ENCODE data around the gene ARFGEF2.

Gene ARFGEF2

DNA sequence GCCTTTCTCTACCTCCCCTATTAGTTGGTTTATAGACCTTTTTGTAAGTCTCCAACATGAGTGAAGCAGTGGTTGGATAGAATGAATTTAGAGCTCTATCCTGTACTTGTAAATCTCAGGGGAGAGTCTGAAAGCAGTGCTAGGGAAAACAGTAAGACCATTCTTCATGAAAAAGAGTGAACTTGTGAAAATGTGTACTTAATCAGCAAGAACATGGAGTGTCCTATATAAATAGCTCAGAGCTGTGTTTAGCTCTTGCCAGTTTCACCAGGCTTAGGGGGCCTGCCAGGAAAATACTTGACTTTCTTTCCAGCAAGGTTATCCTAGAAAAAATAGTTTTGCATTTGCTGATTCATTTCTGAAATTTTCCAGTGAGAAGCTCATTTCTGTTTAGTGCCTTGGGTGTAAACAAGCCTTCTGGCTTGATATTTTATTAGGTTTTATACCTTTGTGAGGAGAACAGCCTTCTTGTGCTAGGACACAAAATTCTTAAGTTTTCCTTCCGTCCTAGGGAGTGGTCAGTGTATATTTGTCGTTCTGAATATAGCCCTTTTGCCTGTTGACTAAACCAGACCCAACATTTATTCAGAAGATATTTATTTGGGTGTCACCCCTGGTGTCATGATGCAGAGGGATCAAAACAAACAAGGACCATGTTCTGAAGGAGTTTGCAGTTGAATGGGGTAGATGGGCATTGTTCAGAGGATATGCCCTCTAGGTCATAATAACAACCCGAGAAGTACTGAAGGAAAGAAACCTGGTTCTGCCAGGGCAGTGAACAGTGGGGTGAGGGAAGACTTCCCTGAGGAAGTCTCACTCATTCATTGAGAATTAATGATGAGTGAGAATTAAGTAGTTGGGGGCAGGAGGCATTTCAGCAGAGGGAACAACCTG is 7.6 kb downstream of the ARFGEF2 start:
- Histone ChIP-seq H2BK12ac (ENCODE audit: low read length in 2 of 2) (peak overlapping the region in 1 of 2 experiments; percentile 39), H4K91ac (ENCODE audit: low read length) (no peak overlapping the region), H3K79me1 (replicated peaks; ENCODE audit: low read length, poor library complexity, severe bottlenecking) (peaks cover 15% of the 10 kb centered on the region), H4K8ac (ENCODE audit: low read length) (no peak overlapping the region), H3K23ac (ENCODE audit: low read length in 2 of 2) (peak overlapping the region in 1 of 2 experiments; percentile 75), H2BK120ac (ENCODE audit: low read depth, low read length) (no peak overlapping the region), H3K4ac (ENCODE audit: low read depth in 1 of 2, low read length in 2 of 2) (no peak overlapping the region), H3K4me2 (ENCODE audit: low read length, poor library complexity, severe bottlenecking) (no peak overlapping the region), H3K4me1 (ENCODE audit: control insufficient read depth, insufficient read depth, low read depth, low read length) (peaks cover 14% of the 10 kb centered on the region), H3K14ac (ENCODE audit: low read length in 2 of 2) (peak overlapping the region in 1 of 2 experiments; percentile 3), H3K27ac (ENCODE audit: low read length, poor library complexity, severe bottlenecking) (no peak overlapping the region), H3K36me3 (ENCODE audit: control insufficient read depth in 1 of 2, insufficient read depth in 2 of 2, low read depth in 1 of 2, low read length in 2 of 2) (no peaks in the 10 kb centered on the region), H2AK5ac (ENCODE audit: low read length, severe bottlenecking) (no peak overlapping the region), H3K18ac (ENCODE audit: low read depth in 1 of 2, low read length in 2 of 2) (peak overlapping the region in 1 of 2 experiments; percentile 11), H3K27me3 (ENCODE audit: control insufficient read depth in 1 of 2, insufficient read depth in 1 of 2, low read length in 2 of 2) (no peaks in the 10 kb centered on the region), H3K9ac (ENCODE audit: low read length) (peak overlapping the region; percentile 5), H2BK5ac (ENCODE audit: low read depth, low read length, poor library complexity, severe bottlenecking) (no peak overlapping the region), H2BK15ac (ENCODE audit: low read depth, poor library complexity, severe bottlenecking) (no peak overlapping the region), H3K9me3 (ENCODE audit: control insufficient read depth, low read length) (no peaks in the 10 kb centered on the region), H3K4me3 (ENCODE audit: insufficient read depth in 1 of 2, low read depth in 1 of 2, low read length in 2 of 2) (no peak overlapping the region), H2AFZ (ENCODE audit: low read depth, low read length) (no peak overlapping the region)
- DNase-seq: peak; percentile 73
- WGBS: 89% methylated on average over 1 of the region's 3 CpGs

DNA sequence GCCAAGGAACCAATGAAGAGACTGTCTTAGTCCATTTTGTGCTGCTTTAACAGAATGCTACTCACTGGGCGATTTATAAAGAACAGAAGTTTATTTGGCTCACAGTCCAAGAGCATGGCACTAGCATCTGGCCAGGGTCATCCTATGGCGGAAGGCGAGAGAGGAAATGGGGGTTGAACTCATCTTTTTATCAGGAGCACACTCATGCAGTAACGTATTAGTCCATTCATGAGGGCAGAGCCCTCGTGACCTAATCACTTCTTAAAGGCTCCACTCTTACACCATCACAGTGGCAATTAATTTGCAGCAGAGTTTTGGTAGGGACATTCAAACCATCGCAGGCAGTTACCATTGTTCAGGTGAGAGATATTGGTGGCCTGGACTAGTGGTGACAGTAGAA is 8.5 kb downstream of the ARFGEF2 start:
- Histone ChIP-seq H3K27me3 (ENCODE audit: control insufficient read depth in 1 of 2, insufficient read depth in 1 of 2, low read length in 2 of 2) (no peaks in the 10 kb centered on the region), H3K27ac (ENCODE audit: low read length, poor library complexity, severe bottlenecking) (no peak overlapping the region), H3K9me3 (ENCODE audit: control insufficient read depth, low read length) (no peaks in the 10 kb centered on the region), H2AK5ac (ENCODE audit: low read length, severe bottlenecking) (no peak overlapping the region), H3K36me3 (ENCODE audit: control insufficient read depth in 1 of 2, insufficient read depth in 2 of 2, low read depth in 1 of 2, low read length in 2 of 2) (no peaks in the 10 kb centered on the region), H3K14ac (ENCODE audit: low read length in 2 of 2) (no peak overlapping the region), H2AFZ (ENCODE audit: low read depth, low read length) (no peak overlapping the region), H2BK5ac (ENCODE audit: low read depth, low read length, poor library complexity, severe bottlenecking) (no peak overlapping the region), H3K4ac (ENCODE audit: low read depth in 1 of 2, low read length in 2 of 2) (no peak overlapping the region), H3K4me2 (ENCODE audit: low read length, poor library complexity, severe bottlenecking) (no peak overlapping the region), H2BK120ac (ENCODE audit: low read depth, low read length) (no peak overlapping the region), H2BK12ac (ENCODE audit: low read length in 2 of 2) (no peak overlapping the region), H4K8ac (ENCODE audit: low read length) (no peak overlapping the region), H3K9ac (ENCODE audit: low read length) (no peak overlapping the region), H3K23ac (ENCODE audit: low read length in 2 of 2) (no peak overlapping the region), H3K18ac (ENCODE audit: low read depth in 1 of 2, low read length in 2 of 2) (no peak overlapping the region), H2BK15ac (ENCODE audit: low read depth, poor library complexity, severe bottlenecking) (no peak overlapping the region), H3K4me3 (ENCODE audit: insufficient read depth in 1 of 2, low read depth in 1 of 2, low read length in 2 of 2) (no peak overlapping the region), H3K4me1 (ENCODE audit: control insufficient read depth, insufficient read depth, low read depth, low read length) (peaks cover 16% of the 10 kb centered on the region), H3K79me1 (replicated peaks; ENCODE audit: low read length, poor library complexity, severe bottlenecking) (peaks cover 15% of the 10 kb centered on the region), H4K91ac (ENCODE audit: low read length) (no peak overlapping the region)
- DNase-seq: no peak
- 73% methylated on average over 5 of the region's 6 CpGs for WGBS

DNA sequence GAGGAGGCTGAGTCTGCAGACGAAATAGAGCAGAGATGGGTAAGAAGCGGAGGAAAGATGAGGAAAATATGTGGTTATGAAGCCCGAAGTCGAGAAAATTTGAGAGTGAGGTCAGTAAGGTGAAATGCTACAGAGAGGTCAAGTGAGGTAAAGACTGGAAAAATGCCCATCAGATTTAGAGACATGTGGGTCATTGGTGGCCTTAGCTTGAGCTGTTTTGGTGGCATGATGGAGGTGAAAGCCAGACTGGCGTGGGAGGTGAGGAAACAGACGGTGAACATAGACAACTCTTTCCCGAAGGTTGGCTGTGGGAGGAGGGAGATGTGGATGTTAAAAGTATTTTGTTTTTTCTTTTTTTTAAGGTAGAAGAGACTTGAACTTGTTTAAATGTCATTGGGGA is 9.4 kb downstream of the ARFGEF2 start:
- DNase-seq: no peak
- no peak overlapping the region for H2BK120ac ChIP-seq (ENCODE audit: low read depth, low read length)
- no peak overlapping the region for H3K4me2 ChIP-seq (ENCODE audit: low read length, poor library complexity, severe bottlenecking)
- no peak overlapping the region for H2AFZ ChIP-seq (ENCODE audit: low read depth, low read length)
- no peaks in the 10 kb centered on the region for H3K9me3 ChIP-seq (ENCODE audit: control insufficient read depth, low read length)
- no peak overlapping the region for H3K18ac ChIP-seq (ENCODE audit: low read depth in 1 of 2, low read length in 2 of 2)
- no peak overlapping the region for H3K14ac ChIP-seq (ENCODE audit: low read length in 2 of 2)
- no peak overlapping the region for H4K91ac ChIP-seq (ENCODE audit: low read length)
- no peak overlapping the region for H3K9ac ChIP-seq (ENCODE audit: low read length)
- no peak overlapping the region for H3K4ac ChIP-seq (ENCODE audit: low read depth in 1 of 2, low read length in 2 of 2)
- H3K4me1 ChIP-seq (ENCODE audit: control insufficient read depth, insufficient read depth, low read depth, low read length): peaks cover 16% of the 10 kb centered on the region
- no peak overlapping the region for H3K4me3 ChIP-seq (ENCODE audit: insufficient read depth in 1 of 2, low read depth in 1 of 2, low read length in 2 of 2)
- H2BK15ac ChIP-seq (ENCODE audit: low read depth, poor library complexity, severe bottlenecking): no peak overlapping the region
- H2AK5ac ChIP-seq (ENCODE audit: low read length, severe bottlenecking): no peak overlapping the region
- no peaks in the 10 kb centered on the region for H3K36me3 ChIP-seq (ENCODE audit: control insufficient read depth in 1 of 2, insufficient read depth in 2 of 2, low read depth in 1 of 2, low read length in 2 of 2)
- H3K79me1 ChIP-seq (replicated peaks; ENCODE audit: low read length, poor library complexity, severe bottlenecking): peaks cover 15% of the 10 kb centered on the region
- H4K8ac ChIP-seq (ENCODE audit: low read length): no peak overlapping the region
- no peak overlapping the region for H2BK5ac ChIP-seq (ENCODE audit: low read depth, low read length, poor library complexity, severe bottlenecking)
- no peak overlapping the region for H3K27ac ChIP-seq (ENCODE audit: low read length, poor library complexity, severe bottlenecking)
- H3K27me3 ChIP-seq (ENCODE audit: control insufficient read depth in 1 of 2, insufficient read depth in 1 of 2, low read length in 2 of 2): no peaks in the 10 kb centered on the region
- no peak overlapping the region for H3K23ac ChIP-seq (ENCODE audit: low read length in 2 of 2)
- 96% methylated on average over 7 of the region's 7 CpGs for WGBS
- H2BK12ac ChIP-seq (ENCODE audit: low read length in 2 of 2): peak overlapping the region in 1 of 2 experiments; percentile 42

DNA sequence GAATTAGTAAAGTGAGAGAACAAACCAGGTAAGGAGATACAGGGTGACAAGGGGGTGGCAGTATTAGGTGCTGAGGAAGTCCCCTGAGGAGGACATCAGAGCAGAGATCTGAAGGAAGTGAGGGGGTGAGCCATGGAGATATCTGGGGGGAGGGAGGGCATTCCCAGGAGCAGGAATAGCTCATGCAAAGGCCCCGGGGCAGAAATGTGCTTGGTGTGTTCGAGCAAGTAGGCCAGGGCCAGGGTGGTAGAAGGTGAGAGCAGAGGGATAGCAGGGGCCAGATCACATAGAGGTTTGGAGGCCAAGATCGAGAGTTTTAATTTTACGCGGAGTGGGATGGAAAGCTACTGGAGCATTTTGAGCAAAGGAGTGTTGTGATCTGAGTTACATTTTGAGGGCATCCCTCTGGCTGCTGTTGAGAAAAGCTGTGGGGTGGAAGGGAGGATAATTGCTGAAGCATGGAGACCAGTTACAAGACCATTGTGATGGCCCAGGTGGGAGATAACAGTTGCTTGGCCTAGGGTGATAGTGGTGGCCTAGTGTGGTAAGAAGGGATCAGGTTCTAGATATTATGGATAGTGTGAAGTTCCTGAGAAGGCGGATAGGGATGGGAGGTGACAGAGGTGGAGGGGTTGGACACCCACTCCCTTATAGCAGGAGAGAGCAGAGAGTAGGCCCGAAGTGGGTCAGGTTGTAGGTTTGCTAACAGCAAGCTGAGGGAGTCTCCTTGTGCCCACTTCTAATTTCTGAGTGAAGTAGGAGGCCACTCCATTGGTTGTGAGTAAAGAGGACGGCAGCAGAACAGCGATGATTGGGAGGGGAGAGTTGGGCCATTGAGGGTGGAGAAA is 10.2 kb downstream of the ARFGEF2 start:
- no peak overlapping the region for H3K4me2 ChIP-seq (ENCODE audit: low read length, poor library complexity, severe bottlenecking)
- H3K79me1 ChIP-seq (replicated peaks; ENCODE audit: low read length, poor library complexity, severe bottlenecking): peaks cover 15% of the 10 kb centered on the region
- no peak overlapping the region for H3K9ac ChIP-seq (ENCODE audit: low read length)
- peaks cover 16% of the 10 kb centered on the region for H3K4me1 ChIP-seq (ENCODE audit: control insufficient read depth, insufficient read depth, low read depth, low read length)
- no peaks in the 10 kb centered on the region for H3K9me3 ChIP-seq (ENCODE audit: control insufficient read depth, low read length)
- no peak overlapping the region for H2BK12ac ChIP-seq (ENCODE audit: low read length in 2 of 2)
- peak overlapping the region in 1 of 2 experiments; percentile 14 for H3K18ac ChIP-seq (ENCODE audit: low read depth in 1 of 2, low read length in 2 of 2)
- no peak overlapping the region for H2AFZ ChIP-seq (ENCODE audit: low read depth, low read length)
- H3K14ac ChIP-seq (ENCODE audit: low read length in 2 of 2): no peak overlapping the region
- H3K4me3 ChIP-seq (ENCODE audit: insufficient read depth in 1 of 2, low read depth in 1 of 2, low read length in 2 of 2): no peak overlapping the region
- no peak overlapping the region for H2AK5ac ChIP-seq (ENCODE audit: low read length, severe bottlenecking)
- H2BK15ac ChIP-seq (ENCODE audit: low read depth, poor library complexity, severe bottlenecking): no peak overlapping the region
- H3K36me3 ChIP-seq (ENCODE audit: control insufficient read depth in 1 of 2, insufficient read depth in 2 of 2, low read depth in 1 of 2, low read length in 2 of 2): no peaks in the 10 kb centered on the region
- H3K23ac ChIP-seq (ENCODE audit: low read length in 2 of 2): no peak overlapping the region
- H3K4ac ChIP-seq (ENCODE audit: low read depth in 1 of 2, low read length in 2 of 2): no peak overlapping the region
- H2BK120ac ChIP-seq (ENCODE audit: low read depth, low read length): no peak overlapping the region
- H3K27me3 ChIP-seq (ENCODE audit: control insufficient read depth in 1 of 2, insufficient read depth in 1 of 2, low read length in 2 of 2): no peaks in the 10 kb centered on the region
- H4K91ac ChIP-seq (ENCODE audit: low read length): peak overlapping the region; percentile 59
- H4K8ac ChIP-seq (ENCODE audit: low read length): no peak overlapping the region
- 92% methylated on average over 9 of the region's 9 CpGs for WGBS
- DNase-seq: no peak
- no peak overlapping the region for H3K27ac ChIP-seq (ENCODE audit: low read length, poor library complexity, severe bottlenecking)
- H2BK5ac ChIP-seq (ENCODE audit: low read depth, low read length, poor library complexity, severe bottlenecking): no peak overlapping the region
